Motor neuron (in vitro differentiated cells): ENCODE measurements around the gene PPP1R1B. TPM values are rescaled to one million over a fixed set of nuclear protein-coding genes. Genes with fewer than 3 reads are reported as not detected.

Experiments
- ATAC-seq, 8 experiments: fragments of 200-7000 bp; cut with Tn5 transposase; replicated peaks in 6 of 8; 2 replicates each; pipeline ENCODE4 v1.8.0; 2021; ENCODE audit warnings: mild to moderate bottlenecking in 8 of 8, moderate library complexity in 8 of 8
- H3K27ac ChIP-seq, 2 donors: fragments of 250-450 bp; sonication (Bioruptor Pico); 2 replicates each; pipeline ENCODE4 v1.9.0; 2021; ENCODE audit warnings: antibody characterized with exemption in 2 of 2, mild to moderate bottlenecking in 2 of 2, moderate library complexity in 1 of 2
- H3K4me1 ChIP-seq, 2 donors: fragments of 250-450 bp; sonication (Bioruptor Pico); replicated peaks in 1 of 2; 2 replicates each; pipeline ENCODE4 v1.6.1; 2021; ENCODE audit warnings: antibody characterized with exemption in 2 of 2, mild to moderate bottlenecking in 2 of 2, moderate library complexity in 1 of 2
- H3K4me3 ChIP-seq, 5 donors: fragments of 250-450 bp; sonication (Bioruptor Pico); 2 replicates each; pipeline ENCODE4 v1.9.0; 2021; ENCODE audit warnings: antibody characterized with exemption in 5 of 5, mild to moderate bottlenecking in 5 of 5, moderate library complexity in 4 of 5
- WGBS, 10 experiments: fragments of 450-650 bp; shearing (Covaris generic); methylation state at CpG; one replicate each; pipeline ENCODE4 v1.0.0; 2022; 5-methylcytosine and 5-hydroxymethylcytosine counted together
- in situ Hi-C, 9 experiments: fragments of 400-800 bp; cut with MboI; loops; one replicate each; pipeline ENCODE4 v1.15.0; 2021; ENCODE audit warnings: low sequenced_read_pairs in 9 of 9, low pct_unique_long_range_greater_than_20kb in 2 of 9; ENCODE audit not compliant: unreplicated experiment in 9 of 9
- total RNA-seq, 8 experiments: library from RNA; unstranded; fragments of 300-600 nt; gene quantifications; 2 replicates each; pipeline versions ENCODE4 v1.2.3 to v1.2.4, GENCODE V29; 2022

PPP1R1B gene
- total RNA-seq, 8 experiments from 2014 or later = 0.38 to 7.8 (median 0.91) TPM

DNA sequence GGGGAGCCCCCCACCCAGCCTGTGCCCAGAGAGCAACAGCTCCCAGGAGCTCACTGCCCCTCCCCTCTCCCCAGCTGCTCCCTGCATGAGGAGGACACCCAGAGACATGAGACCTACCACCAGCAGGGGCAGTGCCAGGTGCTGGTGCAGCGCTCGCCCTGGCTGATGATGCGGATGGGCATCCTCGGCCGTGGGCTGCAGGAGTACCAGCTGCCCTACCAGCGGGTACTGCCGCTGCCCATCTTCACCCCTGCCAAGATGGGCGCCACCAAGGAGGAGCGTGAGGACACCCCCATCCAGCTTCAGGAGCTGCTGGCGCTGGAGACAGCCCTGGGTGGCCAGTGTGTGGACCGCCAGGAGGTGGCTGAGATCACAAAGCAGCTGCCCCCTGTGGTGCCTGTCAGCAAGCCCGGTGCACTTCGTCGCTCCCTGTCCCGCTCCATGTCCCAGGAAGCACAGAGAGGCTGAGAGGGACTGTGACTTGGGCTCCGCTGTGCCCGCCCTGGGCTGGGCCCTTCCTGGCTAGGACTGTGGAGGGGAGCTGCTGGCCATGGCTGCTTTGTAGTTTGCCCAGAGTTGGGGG, 39.0 kb downstream of the PPP1R1B start:
- H3K4me3 ChIP-seq = no peak overlapping the region
- H3K4me1 ChIP-seq = peaks cover 20 to 58% of the 10 kb centered on the region in 2 donors
- peak in 7 of 8 experiments; percentile 2 to 42 (median 20) for ATAC-seq
- 37 to 50% (median 40%) methylated on average over 1 to 6 of the region's 17 CpGs; no CpG with 5 or more reads in 7 of the 10 experiments for WGBS, 10 experiments
- in situ Hi-C loops = no loop called here
- H3K27ac ChIP-seq = no peak overlapping the region

- H3K27ac ChIP-seq = no peak overlapping the region
- in situ Hi-C loops = no loop called here
- no peak for ATAC-seq
- H3K4me1 ChIP-seq = peaks cover 20 to 58% of the 10 kb centered on the region in 2 donors
- H3K4me3 ChIP-seq = no peak overlapping the region
- 13% methylated on average over 1 of the region's 2 CpGs; no CpG with 5 or more reads in 9 of the 10 experiments for WGBS, 10 experiments
These were observed 39.5 kb downstream of the PPP1R1B start for GRCh38 chr17:39666231-39666600.

- in situ Hi-C loops = no loop called here
- no peak for ATAC-seq
- H3K4me1 ChIP-seq = peaks cover 20 to 58% of the 10 kb centered on the region in 2 donors
- WGBS, 10 experiments = 40 to 87% (median 61%) methylated on average over 1 to 3 of the region's 11 CpGs; no CpG with 5 or more reads in 6 of the 10 experiments
- no peak overlapping the region for H3K27ac ChIP-seq
- no peak overlapping the region for H3K4me3 ChIP-seq
These were observed 40.0 kb downstream of the PPP1R1B start for GRCh38 chr17:39666601-39667261.

DNA sequence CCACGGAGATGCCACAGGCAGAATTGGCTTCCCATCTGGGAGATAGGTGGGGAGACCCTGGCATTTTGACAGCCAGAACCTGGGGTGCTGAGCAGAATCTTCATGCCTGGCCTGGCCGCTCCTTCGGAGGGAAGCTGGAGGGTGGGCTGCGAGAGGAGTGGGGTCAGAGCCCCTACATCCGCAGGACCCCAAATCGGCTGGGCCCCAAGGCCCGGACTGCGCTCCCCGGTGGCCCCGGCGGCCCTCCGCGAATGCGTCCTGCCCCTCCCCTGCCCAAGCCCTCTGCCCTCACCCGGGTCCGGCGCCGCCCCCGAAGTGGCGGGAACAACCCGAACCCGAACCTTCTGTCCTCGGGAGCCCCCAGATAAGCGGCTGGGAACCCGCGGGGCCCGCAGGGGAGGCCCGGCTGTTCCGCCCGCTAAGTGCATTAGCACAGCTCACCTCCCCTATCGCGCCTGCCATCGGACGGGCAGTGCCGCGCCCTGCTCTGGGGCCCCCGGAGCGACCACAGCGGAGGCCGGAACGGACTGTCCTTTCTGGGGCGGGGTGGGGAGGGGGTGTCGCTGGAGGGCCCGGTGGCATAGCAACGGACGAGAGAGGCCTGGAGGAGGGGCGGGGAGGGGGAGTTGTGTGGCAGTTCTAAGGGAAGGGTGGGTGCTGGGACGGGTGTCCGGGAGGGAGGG, 40.7 kb downstream of the PPP1R1B start:
- peak overlapping the region in 1 of 2 donors; percentile 1 for H3K27ac ChIP-seq
- peak overlapping the region in 1 of 5 donors; percentile 36 for H3K4me3 ChIP-seq
- H3K4me1 ChIP-seq = peaks cover 20 to 58% of the 10 kb centered on the region in 2 donors
- ATAC-seq = peak; percentile 2 to 61 (median 49)
- in situ Hi-C loops = no loop called here
- WGBS, 10 experiments = 6 to 90% methylated on average over 2 to 3 of the region's 49 CpGs; no CpG with 5 or more reads in 8 of the 10 experiments

DNA sequence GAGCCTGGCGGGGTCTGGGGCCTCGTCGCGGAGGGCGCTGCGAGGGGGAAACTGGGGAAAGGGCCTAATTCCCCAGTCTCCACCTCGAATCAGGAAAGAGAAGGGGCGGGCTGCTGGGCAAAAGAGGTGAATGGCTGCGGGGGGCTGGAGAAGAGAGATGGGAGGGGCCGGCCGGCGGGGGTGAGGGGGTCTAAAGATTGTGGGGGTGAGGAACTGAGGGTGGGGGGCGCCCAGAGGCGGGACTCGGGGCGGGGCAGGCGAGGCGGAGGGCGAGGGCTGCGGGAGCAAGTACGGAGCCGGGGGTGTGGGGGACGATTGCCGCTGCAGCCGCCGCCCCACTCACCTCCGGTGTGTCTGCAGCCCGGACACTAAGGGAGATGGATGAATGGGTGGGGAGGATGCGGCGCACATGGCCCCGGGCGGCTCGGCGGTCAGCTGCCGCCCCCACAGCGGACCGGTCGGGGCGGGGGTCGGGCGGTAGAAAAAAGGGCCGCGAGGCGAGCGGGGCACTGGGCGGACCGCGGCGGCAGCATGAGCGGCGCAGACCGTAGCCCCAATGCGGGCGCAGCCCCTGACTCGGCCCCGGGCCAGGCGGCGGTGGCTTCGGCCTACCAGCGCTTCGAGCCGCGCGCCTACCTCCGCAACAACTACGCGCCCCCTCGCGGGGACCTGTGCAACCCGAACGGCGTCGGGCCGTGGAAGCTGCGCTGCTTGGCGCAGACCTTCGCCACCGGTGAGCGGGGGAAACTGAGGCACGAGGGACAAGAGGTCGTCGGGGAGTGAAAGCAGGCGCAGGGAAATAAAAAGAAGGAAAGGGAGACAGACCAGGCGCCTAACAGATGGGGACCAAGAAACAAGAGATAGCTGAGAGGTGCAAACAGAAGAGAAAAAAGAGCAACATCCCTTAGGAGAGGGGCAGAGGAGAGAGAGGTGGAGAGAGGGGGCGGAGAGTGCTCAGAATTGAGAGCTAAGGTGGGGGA, 41.5 kb downstream of the PPP1R1B start, which contains the start of gene PNMT:
PNMT (plus strand) TSS at position 509 of the 980 bp plus-strand sequence; CDS start at position 532, 23 bp downstream.
- H3K27ac ChIP-seq = peak within 1 kb of the TSS in 1 of 2 donors; percentile 1
- peak; percentile 40 to 74 (median 52) for ATAC-seq
- peak within 1 kb of the TSS; percentile 17 to 36 (median 21) for H3K4me3 ChIP-seq
- H3K4me1 ChIP-seq = peaks cover 17 to 55% of the 10 kb centered on the region in 2 donors
- in situ Hi-C loops = no loop called here
- 0 to 9% (median 4%) methylated on average over 1 to 18 of the region's 85 CpGs; no CpG with 5 or more reads in 3 of the 10 experiments for WGBS, 10 experiments

- 80 to 97% (median 85%) methylated on average over 1 to 7 of the region's 23 CpGs; no CpG with 5 or more reads in 4 of the 10 experiments for WGBS, 10 experiments
- Histone ChIP-seq H3K4me1 (peaks cover 14 to 43% of the 10 kb centered on the region in 2 donors), H3K27ac (no peak overlapping the region), H3K4me3 (no peak overlapping the region)
- in situ Hi-C loops = no loop called here
- no peak for ATAC-seq
These were observed 43.4 kb downstream of the PPP1R1B start for GRCh38 chr17:39669897-39670735.

DNA sequence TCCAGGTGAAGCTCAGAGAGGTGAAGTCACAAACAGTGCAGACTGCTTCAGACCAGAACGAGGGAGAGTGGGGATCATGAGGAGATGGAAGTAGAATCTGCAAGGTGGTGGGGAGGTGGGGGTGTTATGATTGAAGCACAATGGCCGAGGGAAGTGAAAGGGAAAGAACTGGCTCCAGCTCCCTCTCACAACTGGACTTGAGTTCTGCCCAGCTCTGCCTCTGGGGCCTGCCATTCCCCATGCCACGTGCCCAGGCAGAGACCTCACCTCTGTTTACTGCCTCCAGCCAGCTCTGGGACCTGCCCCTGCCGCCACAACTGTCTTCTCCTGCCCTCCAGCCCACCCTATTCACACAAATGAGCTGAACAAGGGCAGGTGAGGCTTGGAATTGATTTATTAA, 44.0 kb downstream of the PPP1R1B start:
- Histone ChIP-seq H3K4me1 (peaks cover 14 to 39% of the 10 kb centered on the region in 2 donors), H3K4me3 (no peak overlapping the region), H3K27ac (no peak overlapping the region)
- in situ Hi-C loops = no loop called here
- WGBS, 10 experiments = 20 to 82% (median 55%) methylated on average over 1 to 3 of the region's 4 CpGs; no CpG with 5 or more reads in 4 of the 10 experiments
- no peak for ATAC-seq

DNA sequence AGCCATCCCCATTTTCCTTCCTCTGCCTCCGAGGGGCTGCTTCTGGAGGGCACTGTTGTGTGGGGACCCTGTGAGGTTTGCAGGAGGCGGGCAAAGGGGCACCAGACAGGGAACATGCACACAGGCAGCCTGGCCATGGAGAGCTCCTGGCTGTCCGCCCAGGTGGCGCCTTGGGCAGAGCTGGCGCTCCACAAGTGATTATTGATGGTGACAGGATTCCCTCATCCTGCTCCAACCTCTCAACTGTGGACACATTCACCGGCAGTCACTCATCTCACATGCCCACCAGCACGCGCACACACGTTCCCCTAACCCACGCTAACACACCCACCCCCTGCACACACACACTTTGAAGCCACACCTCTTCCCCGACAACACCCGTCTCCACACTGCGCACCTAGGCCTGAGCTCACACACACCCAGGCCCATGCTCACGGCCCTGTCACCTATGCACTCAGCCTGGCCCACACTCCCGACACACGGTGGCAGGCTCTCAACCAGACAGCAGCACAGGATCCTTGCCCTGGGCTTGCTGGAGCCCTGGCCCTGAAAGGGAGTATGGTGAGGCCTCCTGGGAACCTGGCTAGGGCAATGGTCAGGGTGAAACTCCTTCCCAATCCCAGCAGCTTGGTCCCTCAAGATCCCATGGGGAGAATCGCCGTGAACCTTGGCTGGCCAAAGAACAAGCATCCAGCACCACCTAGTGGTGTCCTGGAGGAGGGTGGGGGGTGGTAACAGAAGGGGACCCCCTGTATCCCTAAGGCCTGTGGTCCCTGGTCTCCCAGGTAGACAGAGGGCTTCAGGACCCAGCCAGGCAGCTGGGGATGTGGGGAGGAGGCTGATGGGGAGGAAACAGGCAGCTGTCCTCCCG, 45.1 kb downstream of the PPP1R1B start:
- Histone ChIP-seq H3K4me1 (peaks cover 13 to 32% of the 10 kb centered on the region in 2 donors), H3K27ac (no peak overlapping the region), H3K4me3 (no peak overlapping the region)
- in situ Hi-C loops = no loop called here
- ATAC-seq = peak; percentile 5 to 44 (median 29)
- WGBS, 10 experiments = 40 to 80% (median 73%) methylated on average over 1 to 4 of the region's 19 CpGs; no CpG with 5 or more reads in 7 of the 10 experiments

GRCh38 chr17:39672522-39673334, 46.0 kb downstream of the PPP1R1B start:
- H3K4me1 ChIP-seq = peaks cover 6 to 24% of the 10 kb centered on the region in 2 donors
- ATAC-seq = no peak
- in situ Hi-C loops = no loop called here
- no peak overlapping the region for H3K4me3 ChIP-seq
- WGBS, 10 experiments = 40 to 88% (median 64%) methylated on average over 1 to 6 of the region's 15 CpGs; no CpG with 5 or more reads in 6 of the 10 experiments
- H3K27ac ChIP-seq = no peak overlapping the region

GRCh38 chr17:39673335-39674081, 46.8 kb downstream of the PPP1R1B start:
- Histone ChIP-seq H3K4me3 (no peak overlapping the region), H3K27ac (no peak overlapping the region), H3K4me1 (peaks cover 5 to 18% of the 10 kb centered on the region in 2 donors)
- 0 to 90% (median 67%) methylated on average over 1 to 2 of the region's 13 CpGs; no CpG with 5 or more reads in 7 of the 10 experiments for WGBS, 10 experiments
- ATAC-seq = no peak
- in situ Hi-C loops = no loop called here
